A673 (cell line): ENCODE data around the gene TMCC1.

Experiments used
- EZH2 ChIP-seq: fragments of 200-600 bp; sonication (generic); IDR thresholded peaks from 2 replicates; pipeline ENCODE4 v1.6.1; 2017; ENCODE audit warnings: borderline replicate concordance, low read depth, mild to moderate bottlenecking, mixed read lengths, antibody characterized with exemption, low read length; ENCODE audit not compliant: poor library complexity, severe bottlenecking
- TF ChIP-seq, protein P1 (sequence below): fragments of 300-800, 200-600 bp; sonication (generic); conservative IDR thresholded peaks from 2 replicates; pipeline ENCODE4 v1.5.1; 2017; ENCODE audit warnings: low read depth, mild to moderate bottlenecking, antibody characterized with exemption, low read length, moderate library complexity, mixed read lengths

DNA sequence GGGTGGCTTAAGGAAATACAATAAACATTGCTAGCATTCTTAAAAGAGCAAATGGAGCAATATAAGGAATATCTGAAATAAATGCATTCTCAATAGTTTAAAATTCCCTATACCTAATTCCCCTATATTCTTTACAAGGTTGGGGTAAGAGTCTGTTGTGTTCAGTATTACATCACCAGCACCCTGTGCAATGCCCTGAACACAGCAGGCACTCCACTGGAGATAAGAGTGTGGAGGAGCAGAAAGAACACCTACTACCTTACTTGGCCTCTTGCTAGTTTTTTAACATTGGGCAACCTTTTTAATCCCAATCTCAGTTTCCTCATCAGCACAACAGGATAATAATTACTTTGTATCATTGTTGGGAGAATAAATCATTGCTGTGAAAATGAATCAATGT lies 146.9 kb downstream of the TMCC1 start:
- TF ChIP-seq, protein P1, sequence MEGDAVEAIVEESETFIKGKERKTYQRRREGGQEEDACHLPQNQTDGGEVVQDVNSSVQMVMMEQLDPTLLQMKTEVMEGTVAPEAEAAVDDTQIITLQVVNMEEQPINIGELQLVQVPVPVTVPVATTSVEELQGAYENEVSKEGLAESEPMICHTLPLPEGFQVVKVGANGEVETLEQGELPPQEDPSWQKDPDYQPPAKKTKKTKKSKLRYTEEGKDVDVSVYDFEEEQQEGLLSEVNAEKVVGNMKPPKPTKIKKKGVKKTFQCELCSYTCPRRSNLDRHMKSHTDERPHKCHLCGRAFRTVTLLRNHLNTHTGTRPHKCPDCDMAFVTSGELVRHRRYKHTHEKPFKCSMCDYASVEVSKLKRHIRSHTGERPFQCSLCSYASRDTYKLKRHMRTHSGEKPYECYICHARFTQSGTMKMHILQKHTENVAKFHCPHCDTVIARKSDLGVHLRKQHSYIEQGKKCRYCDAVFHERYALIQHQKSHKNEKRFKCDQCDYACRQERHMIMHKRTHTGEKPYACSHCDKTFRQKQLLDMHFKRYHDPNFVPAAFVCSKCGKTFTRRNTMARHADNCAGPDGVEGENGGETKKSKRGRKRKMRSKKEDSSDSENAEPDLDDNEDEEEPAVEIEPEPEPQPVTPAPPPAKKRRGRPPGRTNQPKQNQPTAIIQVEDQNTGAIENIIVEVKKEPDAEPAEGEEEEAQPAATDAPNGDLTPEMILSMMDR, result no peak
- no peak for TF ChIP-seq EZH2
